GM19452 (cell line): Measurements from ENCODE around the gene CNDP2.
"Not testable (repeated sequence)": the region's sequence is repeated elsewhere in the genome, so short reads cannot be mapped to it uniquely, and the experiment has no call there.

Experiments used
- ATAC-seq: cut with Tn5 transposase; IDR thresholded peaks from one replicate; pipeline ENCODE4 v1.9.1; 2021; ENCODE audit not compliant: unreplicated experiment

The CNDP2 gene

DNA sequence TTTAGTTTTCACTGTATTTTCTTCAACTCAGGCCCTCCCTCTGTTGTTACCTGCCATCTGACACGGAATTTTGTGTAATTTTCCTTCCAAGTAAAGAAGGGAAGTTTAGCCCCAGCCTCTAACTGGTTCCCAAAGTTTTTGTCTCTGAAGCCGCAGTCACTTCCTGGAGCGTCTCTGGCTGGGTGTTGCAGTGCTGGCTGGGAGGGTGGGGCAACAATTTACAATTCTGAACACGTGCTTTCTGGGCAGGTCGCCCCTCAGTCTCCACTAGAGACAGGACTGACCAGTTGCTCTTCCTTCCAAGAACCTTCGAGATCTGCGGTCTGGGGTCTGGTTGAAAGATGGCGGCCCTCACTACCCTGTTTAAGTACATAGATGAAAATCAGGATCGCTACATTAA, 3.5 kb downstream of the CNDP2 start:
- ATAC-seq = peak; percentile 40

DNA sequence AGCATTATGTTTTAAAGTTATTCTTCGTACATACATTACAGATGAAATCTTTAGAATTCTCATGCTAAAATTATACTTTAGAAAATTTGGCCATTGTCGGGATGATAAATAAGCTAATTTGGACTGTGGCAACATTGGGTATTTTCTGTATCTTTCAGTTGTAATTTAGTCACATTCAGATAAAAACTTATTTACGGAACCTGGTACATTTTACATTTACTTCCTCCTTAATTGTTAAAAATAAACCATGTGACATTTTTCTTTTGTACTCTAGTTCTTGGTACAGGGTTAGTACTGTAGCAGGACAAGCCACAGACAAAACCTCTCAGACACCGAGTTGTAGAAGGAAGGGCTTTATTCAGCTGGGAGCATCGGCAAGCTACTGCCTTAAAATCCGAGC, 4.2 kb downstream of the CNDP2 start:
- no peak for ATAC-seq

DNA sequence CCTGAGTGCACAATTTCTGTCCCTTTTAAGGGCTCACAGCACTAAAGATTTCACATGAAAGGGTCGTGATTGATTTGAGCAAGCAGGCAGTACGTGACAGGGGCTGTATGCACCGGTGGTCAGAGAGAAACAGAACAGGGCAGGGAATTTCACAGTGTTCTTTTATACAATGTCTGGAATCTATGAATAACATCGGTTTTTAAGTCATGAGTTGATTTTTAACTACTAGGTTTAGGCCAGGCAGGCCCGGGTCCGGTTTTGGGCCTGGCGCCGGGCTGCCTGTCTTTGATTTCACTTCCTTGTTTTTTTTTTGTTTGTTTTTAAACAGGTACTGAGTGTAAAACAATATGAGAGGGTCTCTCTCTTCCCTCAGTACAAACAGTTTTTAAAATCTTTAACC, 4.6 kb downstream of the CNDP2 start:
- ATAC-seq = not testable (repeated sequence)

DNA sequence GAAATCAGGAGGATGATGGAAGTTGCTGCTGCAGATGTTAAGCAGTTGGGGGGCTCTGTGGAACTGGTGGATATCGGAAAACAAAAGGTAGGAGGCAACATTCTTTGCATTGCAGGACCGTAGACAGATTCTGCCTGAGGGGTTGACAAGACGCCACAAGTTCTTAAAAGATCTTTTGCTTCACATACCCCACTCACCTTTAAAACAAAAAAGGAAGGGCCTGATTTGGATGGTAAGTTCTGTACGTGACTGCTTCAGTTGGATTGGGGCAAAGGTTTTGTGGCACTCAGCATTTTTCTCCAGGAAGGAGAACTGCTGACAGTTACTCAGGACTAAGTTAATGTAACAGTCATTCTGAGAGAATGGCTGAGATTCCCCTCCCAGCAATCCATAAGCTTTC, 5.2 kb downstream of the CNDP2 start:
- no peak for ATAC-seq

DNA sequence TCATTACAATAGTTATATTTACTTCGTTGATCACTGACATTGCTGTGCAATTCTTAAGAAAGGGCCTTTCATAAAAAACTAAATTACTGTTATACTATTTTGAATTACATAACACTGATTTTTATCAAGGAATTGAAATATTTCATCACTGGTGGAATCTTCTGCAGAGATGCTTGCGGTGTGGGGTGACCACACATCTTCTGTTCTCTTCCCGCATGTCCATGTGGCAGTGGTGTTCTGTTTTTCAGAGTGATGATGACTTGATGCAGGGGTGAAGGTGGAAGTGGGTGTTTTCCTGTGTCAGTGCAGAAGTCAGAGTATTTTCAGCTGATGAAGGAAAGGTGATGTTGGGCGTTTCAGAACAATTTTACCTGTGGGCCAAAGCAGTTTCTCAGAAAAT, 7.0 kb downstream of the CNDP2 start:
- no peak for ATAC-seq

DNA sequence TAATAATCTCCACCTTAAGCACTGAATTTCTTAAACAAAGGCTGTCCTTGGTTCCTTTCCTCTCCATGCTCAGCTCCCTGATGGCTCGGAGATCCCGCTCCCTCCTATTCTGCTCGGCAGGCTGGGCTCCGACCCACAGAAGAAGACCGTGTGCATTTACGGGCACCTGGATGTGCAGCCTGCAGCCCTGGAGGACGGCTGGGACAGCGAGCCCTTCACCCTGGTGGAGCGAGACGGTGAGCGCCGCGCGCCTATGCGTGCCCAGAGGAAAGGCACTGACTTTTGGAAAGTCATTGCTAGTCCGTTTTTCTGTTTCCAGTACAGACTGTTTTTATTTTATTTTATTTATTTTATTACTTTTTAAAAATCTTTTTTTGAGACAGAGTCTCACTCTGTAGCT, 9.6 kb downstream of the CNDP2 start:
- ATAC-seq = no peak

DNA sequence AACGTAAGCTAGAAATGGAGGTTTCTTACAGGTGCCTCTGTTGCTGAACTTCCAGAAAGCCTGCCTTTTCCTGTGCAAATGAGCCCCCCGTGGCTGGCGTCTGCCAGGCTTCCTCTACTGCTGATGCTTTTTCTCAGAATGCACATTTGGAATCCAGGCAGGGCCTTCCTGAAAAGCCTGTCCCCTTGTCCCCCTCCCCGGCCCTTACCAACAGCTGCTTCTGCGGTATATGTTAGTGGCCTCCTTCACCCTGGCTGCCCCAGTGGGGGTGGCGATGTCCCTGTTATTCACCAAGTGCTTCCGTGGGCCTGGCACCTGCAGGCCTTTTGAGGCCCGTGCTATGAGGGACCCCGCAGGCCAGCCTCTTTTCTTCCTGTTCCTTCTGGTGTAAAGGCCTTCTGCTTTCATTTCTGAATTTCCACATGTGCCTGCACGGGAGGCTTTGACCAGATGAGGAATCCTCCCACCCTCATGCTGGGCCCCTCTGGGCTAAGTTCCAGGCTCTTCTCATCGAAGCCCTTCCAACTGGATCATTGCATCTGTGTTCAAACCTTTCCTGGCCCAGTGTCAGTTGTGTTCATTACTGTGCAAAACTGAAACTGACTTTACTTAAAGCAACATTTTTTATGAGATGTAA, 10.4 kb downstream of the CNDP2 start:
- ATAC-seq = no peak

DNA sequence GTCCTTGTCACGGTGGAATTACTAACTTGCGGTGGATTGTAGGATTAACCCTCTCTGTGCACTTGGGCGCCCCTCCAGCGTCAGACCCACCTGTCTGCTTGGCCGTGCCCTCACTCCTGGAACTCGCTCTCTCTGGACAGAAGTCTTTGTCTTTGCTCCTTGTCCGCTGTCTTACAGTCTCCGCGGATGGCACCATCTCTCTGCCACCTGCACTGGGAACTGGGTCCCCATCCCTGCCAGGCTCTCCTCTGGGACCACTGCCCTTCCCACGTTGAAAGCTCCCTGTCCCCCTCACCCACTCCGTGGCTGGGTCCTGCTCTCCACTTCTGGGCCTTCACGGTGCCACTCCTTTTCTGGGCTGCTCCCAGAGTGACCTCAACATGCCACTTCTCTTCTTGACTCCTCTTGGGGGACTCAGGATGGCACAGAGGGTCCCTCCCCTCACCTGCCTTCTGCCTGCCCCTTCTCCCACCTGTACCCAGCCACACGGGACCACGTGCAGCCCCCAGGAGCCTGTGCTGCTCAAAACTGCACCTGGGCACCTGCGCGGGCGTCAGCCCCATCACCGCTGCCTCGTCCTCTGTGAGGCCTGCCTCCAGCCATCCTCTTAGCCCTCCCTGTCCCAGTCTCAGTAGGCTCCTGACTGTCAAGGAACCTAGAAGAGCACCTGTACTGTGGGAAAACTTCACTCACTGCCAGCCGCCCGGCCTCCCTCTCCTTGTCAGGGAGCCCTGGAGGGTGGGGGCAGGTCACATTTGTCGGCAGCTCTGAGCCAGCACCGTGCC, 11.1 kb downstream of the CNDP2 start:
- ATAC-seq = no peak

DNA sequence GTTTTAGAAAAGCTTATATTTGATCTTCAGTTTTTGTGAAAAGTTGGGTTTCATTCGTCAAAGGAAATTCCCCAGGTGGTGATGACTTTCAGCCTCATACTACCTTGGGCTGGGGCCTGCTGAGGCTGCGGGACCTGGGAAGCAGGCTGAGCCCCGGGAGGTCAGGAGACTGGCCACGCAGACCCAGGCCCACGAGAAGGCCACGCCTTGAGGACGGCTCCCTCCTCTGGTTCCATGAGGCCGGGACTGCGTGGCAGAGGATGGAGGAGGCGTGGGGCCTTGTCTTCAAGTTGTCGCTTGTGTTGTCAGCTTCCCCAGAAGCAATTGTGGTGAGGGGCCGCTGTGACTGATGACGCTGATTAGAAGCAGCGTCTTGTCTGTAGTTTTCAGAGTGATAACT, 11.8 kb downstream of the CNDP2 start:
- no peak for ATAC-seq

DNA sequence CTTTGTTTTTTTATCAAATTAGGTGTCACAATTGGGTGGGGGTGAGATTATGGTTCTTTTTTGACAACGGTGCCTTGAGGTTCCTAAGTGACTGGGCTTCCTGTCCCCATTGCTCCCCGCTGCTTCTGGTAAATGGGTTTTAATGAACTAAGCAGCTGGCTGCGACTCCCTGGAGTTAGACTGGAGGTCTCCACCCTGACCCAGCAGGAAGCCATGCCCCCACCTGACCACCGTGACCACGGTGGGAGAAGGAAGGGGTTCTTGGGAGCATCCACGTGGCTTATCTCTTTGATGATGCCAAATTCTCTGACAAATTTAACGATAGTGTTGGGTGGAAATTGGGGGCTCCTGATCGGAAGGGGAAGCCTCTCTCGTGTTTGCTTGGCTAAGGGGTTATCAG, 12.2 kb downstream of the CNDP2 start:
- no peak for ATAC-seq

DNA sequence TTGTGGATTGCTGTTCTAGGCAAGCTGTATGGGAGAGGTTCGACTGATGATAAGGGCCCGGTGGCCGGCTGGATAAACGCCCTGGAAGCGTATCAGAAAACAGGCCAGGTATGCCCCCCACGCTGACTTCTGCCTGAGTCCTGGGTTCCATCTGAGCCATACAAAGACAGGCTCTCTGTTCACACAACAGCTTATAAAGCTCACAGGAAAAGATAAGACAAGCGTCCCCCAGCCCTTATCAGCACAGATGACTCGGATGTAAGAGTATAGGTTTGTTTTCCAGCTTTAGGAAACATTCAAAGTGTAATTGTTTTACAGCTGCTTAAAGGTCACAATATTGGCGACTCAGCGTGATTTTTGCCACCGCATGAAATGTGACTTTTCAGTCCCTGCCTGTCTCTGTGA, 12.7 kb downstream of the CNDP2 start:
- ATAC-seq = no peak

DNA sequence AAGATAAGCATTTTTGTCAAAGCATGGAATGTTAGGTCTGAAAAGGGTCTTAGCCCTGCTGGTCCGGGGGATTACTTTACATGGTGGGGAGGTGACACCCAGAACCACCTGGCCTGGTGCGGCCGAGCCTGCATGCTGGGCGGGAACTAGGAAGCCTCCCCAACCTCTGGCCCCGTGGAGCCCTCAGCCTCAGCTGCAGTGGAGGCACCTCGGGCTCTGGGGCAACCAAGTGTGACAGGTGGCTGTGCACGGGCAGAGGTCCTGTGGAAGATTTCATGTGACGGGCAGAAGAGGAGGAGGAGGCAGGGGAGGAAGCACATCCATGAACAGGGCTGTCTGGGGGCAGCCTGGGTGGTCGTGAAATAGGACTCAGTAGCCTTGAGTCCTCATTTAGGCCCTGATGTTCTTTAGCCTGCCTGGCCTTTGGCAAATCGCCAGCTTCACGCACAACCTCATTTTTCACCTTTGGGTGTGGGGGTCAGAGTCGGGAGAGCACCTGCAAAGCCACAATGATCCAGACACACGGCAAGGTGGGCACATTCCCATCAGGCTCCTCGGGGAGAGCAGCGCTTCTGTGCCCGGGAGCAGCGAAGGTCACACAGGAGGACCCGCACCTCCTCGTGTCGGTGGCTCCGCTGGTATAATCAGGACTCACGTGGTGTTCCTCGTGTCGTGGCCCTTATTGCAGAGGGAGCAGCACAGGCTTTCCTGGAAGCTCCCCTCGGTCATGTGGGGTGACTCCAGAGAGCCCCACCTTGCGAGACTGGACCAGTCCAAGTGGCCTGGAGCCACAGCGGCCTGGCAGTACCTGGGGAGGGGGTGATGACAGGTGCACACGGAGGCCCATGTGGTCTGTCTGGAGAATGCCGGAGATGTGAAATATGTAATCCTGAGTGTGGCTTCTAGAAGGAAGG, 13.9 kb downstream of the CNDP2 start:
- no peak for ATAC-seq

DNA sequence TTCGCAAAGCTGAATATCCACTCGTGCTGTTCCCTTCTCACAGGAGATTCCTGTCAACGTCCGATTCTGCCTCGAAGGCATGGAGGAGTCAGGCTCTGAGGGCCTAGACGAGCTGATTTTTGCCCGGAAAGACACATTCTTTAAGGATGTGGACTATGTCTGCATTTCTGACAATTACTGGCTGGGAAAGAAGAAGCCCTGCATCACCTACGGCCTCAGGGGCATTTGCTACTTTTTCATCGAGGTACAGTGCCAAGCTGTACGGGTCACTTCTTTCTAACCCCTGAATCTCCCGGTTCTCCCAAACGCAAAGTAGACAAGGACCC, 14.6 kb downstream of the CNDP2 start:
- no peak for ATAC-seq

DNA sequence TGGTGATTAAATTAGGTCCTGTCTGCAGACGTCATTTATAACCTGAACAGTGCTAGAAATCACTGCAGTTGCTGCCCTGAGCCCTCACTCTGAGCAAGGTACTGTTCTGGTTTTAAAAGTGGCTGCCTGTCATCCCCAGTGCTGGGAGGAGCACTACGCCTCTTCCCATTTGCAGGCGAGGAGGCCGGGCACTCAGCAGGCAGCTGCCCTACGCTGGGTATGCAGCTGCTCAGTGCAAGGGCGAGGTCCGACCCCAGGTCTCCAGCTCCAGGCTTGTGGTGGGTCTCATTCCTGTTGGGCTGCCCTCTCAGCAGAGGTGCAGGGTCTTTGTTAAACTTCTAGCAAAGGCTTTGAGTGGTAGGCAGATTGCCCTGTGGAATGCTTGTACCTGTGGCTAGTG, 15.7 kb downstream of the CNDP2 start:
- no peak for ATAC-seq

DNA sequence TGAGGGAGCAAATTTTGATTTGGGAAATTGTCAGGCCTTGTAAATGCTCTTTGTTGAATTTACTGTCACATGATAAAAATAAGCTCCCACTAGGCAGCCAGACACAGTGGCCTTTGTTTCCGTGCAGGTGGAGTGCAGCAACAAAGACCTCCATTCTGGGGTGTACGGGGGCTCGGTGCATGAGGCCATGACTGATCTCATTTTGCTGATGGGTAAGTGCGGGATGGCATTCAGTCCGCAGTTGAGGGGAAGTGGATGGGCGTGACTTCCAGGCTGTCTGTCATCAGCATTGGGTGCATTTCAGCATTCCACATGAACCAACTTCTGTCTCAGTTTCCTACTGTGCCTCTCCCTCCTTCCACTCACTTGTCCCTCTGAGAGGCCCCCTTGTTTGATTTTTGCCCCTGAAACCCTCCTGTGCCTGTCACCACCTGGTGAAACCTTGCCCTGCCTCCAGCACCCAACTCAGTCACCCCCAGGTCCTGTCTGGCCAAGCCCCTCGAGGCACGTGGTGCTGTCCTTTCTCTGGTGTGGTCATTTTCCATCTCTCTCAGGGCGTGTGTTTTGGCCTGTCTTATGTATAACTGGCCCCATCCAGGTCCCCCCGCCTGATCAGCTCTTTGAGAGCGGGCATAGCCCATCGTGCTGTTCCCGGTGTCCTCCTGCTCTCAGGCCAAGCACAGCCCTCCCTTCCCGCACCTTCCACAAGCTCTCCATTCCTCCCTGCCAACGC, 16.3 kb downstream of the CNDP2 start:
- ATAC-seq = no peak

DNA sequence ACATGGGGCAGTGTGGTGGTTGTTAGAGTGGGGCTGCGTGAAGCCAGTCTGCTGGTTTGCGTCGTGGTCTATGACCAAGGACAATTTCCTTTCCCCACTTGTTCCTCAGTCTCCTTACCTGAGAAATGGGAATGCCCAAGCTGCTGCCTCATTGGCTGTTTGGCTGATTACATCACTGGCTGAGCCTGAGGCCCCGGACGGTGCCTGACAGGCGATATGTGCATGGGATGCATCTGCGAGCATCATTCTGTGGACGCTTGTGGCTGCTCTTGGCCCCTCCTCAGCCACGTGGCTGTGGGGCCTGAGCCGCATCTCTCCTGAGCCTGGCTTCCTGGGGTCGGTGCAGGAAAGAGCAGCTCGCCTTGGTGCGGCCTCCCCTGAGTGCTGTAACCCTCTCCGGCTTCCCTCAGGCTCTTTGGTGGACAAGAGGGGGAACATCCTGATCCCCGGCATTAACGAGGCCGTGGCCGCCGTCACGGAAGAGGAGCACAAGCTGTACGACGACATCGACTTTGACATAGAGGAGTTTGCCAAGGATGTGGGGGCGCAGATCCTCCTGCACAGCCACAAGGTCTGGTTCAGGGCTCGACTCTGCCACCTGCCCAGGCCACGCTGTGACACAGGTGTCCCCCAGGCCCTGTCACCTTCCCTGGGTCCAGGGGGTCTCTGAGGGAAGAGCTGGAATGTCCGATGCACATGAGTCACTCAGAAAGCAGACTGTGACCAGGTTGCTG, 17.2 kb downstream of the CNDP2 start:
- ATAC-seq = no peak

DNA sequence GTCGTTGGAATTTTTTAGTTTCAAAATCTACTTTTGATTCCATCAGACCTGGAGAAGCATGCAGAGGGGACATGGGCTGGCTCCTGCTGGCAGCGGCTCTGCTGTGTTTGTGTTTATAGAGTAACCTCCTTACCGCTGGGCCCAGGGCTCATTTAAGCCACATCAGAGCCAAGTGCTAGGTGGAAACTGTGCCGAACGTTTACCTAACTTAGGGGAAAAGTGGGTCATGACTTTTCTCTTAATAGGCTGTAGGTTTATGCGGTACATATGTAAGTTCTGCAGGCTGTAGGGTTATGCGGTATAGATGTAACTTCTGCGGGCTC, 17.7 kb downstream of the CNDP2 start:
- no peak for ATAC-seq

DNA sequence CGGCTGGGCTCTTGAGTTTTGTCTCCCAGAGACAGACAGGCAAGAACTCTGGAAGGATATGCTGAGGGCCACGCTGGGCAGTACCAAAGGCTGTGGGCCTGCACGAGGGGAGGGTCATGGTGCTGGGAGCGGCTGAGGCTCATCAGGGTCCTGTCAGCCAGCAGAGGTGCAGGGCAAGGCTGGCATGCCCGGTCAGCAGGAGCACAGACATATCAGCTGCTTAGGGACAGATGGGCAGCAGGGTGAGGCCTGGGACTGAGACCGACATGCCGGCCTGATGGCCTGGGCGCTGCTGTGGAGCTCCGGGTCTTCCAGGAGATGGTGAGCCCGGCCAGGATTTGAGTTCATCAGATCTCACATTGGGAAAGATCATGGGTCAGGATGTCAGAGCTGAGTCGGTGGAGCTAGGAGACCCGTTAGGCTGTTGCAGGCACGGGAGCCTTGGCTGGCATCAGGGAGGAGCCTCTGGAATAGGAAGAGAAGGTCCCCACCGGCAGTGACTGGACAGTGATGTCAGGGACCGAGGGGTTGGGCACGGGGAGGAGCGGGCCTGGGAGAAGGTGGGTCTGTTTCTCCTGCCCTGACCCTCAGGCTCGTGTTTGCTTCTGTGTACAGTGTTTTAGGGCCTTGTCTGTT, 18.8 kb downstream of the CNDP2 start:
- no peak for ATAC-seq

DNA sequence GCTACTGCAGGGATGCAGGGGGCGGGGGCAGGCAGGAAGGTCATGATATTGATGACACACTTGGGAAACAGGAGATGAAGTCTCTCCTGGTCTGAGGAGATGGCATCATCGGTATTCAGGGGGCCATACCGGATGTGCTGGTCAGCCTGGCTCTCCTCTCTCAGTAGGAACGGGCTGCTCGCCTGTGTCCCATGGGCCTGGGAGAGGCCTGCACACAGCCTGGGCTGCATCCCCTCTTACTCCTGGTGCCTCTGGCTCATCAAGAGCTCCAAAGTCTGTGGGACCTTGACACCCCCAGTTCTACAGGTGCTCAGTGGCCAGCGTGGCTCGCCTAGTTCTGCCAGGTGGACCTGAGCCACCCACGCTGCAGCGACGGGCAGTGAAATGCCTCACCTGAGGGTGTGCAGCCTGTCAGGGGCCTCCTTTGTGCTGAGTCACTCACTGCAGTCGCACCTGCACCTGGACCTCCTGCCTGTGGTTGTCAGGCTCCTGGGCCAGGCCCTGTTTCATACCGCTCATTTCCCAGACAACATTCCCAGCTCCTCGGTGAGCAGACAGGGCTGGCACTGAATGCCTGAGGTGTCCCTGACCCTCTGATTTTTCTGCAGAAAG, 19.6 kb downstream of the CNDP2 start:
- ATAC-seq = no peak
